CD4-positive, alpha-beta T cell treated with Interleukin-15 for 4 hours (primary cell): ENCODE results near the gene OXA1L.
"Not testable (repeated sequence)": the region's sequence is repeated elsewhere in the genome, so short reads cannot be mapped to it uniquely, and the experiment has no call there.

Source experiments
- DNase-seq: peaks from one replicate; pipeline ENCODE4 v3.0.0-alpha.2; 2020; ENCODE audit warnings: low spot score

The OXA1L gene

GRCh38 chr14:22766457-22767322 lies at the start of gene OXA1L:
TSS of gene OXA1L (plus strand) at chr14:22766688. CDS start at chr14:22766702, 14 bp downstream.
- peak; percentile 98 for DNase-seq

- no peak for DNase-seq
Observed at GRCh38 chr14:22718091-22718490, 48.4 kb upstream of the OXA1L start.

- DNase-seq: no peak
Observed at GRCh38 chr14:22721213-22721612, 45.3 kb upstream of the OXA1L start.

- DNase-seq: no peak
Observed at GRCh38 chr14:22723815-22724214, 42.7 kb upstream of the OXA1L start.

- not testable (repeated sequence) for DNase-seq
Observed at GRCh38 chr14:22724847-22725246, 41.6 kb upstream of the OXA1L start.

- not testable (repeated sequence) for DNase-seq
Observed at GRCh38 chr14:22725374-22725773, 41.1 kb upstream of the OXA1L start.

GRCh38 chr14:22726012-22726411 lies 40.5 kb upstream of the OXA1L start:
- no peak for DNase-seq

- not testable (repeated sequence) for DNase-seq
Observed at GRCh38 chr14:22732062-22732461, 34.4 kb upstream of the OXA1L start.

GRCh38 chr14:22733829-22734228 lies 32.7 kb upstream of the OXA1L start:
- no peak for DNase-seq

- no peak for DNase-seq
Observed at GRCh38 chr14:22735096-22735495, 31.4 kb upstream of the OXA1L start.

GRCh38 chr14:22736384-22736783 lies 30.1 kb upstream of the OXA1L start:
- DNase-seq: not testable (repeated sequence)

- DNase-seq: no peak
Observed at GRCh38 chr14:22737052-22737451, 29.4 kb upstream of the OXA1L start.

- no peak for DNase-seq
Observed at GRCh38 chr14:22739423-22739822, 27.1 kb upstream of the OXA1L start.

- DNase-seq: no peak
Observed at GRCh38 chr14:22740020-22740419, 26.5 kb upstream of the OXA1L start.

- no peak for DNase-seq
Observed at GRCh38 chr14:22747769-22748168, 18.7 kb upstream of the OXA1L start.

GRCh38 chr14:22748206-22748605 lies 18.3 kb upstream of the OXA1L start:
- no peak for DNase-seq

- no peak for DNase-seq
Observed at GRCh38 chr14:22748631-22749068, 17.8 kb upstream of the OXA1L start.

GRCh38 chr14:22752422-22752821 lies 14.1 kb upstream of the OXA1L start:
- no peak for DNase-seq

- no peak for DNase-seq
Observed at GRCh38 chr14:22753586-22753985, 12.9 kb upstream of the OXA1L start.

GRCh38 chr14:22757972-22758650 lies 8.4 kb upstream of the OXA1L start:
- DNase-seq: not testable (repeated sequence)

- no peak for DNase-seq
Observed at GRCh38 chr14:22761734-22762133, 4.8 kb upstream of the OXA1L start.

GRCh38 chr14:22764382-22764781 lies 2.1 kb upstream of the OXA1L start:
- DNase-seq: no peak

- no peak for DNase-seq
Observed at GRCh38 chr14:22767323-22767589, 768 bp downstream of the OXA1L start.

GRCh38 chr14:22768947-22769346 lies 2.5 kb downstream of the OXA1L start:
- no peak for DNase-seq
